ENCODE measurements around the gene GNAS.

DNA sequence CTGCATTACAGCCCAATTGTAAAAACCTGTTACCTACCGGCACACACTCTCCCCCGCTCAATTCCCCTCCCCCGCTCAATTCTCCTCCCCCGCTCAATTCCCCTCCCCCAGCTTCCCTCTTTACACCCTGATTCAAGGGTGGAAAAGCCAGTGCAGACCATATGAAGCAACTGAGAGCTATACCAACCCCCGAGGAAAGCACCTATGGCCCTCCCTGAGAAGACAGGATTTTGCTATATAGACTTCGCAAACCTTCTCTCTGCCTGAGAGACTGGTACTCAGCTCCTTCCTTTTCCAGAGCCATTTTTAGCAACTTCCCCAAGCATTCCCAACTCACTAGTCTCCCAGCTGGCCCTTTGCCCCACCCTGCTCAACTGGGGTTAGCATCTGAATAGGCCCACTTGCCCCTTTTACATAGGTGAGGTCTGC is 9.4 kb upstream of the GNAS start:
- no peak for TF ChIP-seq ZNF274 (IDR thresholded peaks at IDR 0.05; ENCODE audit: insufficient read depth, insufficient read length)
- TF ChIP-seq, protein P1, sequence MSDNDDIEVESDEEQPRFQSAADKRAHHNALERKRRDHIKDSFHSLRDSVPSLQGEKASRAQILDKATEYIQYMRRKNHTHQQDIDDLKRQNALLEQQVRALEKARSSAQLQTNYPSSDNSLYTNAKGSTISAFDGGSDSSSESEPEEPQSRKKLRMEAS (IDR thresholded peaks at IDR 0.05; ENCODE audit: low read depth, low read length), result no peak
- TF ChIP-seq POLR2AphosphoS5 (IDR thresholded peaks at IDR 0.05; ENCODE audit: low read length), result no peak
- TF ChIP-seq DPF2 (IDR thresholded peaks at IDR 0.05), result no peak
- no peak for TF ChIP-seq CREM (IDR thresholded peaks at IDR 0.05; ENCODE audit: low read depth)
